Measurements from ENCODE around the gene OR10G4.
"Not testable (repeated sequence)": the region's sequence is repeated elsewhere in the genome, so short reads cannot be mapped to it uniquely, and the experiment has no call there.

OR10G4 gene, protein sequence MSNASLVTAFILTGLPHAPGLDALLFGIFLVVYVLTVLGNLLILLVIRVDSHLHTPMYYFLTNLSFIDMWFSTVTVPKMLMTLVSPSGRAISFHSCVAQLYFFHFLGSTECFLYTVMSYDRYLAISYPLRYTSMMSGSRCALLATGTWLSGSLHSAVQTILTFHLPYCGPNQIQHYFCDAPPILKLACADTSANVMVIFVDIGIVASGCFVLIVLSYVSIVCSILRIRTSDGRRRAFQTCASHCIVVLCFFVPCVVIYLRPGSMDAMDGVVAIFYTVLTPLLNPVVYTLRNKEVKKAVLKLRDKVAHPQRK

DNA sequence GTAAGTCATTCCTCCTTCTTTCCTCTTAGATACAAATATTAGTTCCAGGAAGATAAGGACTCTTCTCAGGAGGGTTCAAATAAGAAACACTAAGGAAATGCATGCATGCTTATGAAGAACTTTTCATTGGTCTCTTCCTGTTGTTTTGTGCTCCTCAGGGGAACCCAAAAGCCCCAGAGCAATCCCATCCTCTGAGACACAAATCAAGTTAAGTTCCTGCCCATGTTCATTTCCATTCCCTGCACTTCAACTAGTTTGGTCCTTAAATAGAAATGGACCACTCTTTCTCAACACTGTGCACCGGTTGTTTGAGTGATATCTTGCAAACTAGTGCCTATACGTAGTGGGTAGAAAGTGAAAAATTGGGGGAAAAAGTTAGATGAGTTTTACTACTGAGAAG is at the start of gene OR10G4:
OR10G4 (plus strand) TSS at position 301 of the 400 bp plus-strand sequence. CDS start 2,578 bp downstream, outside the sequence.
- no peak for DNase-seq

DNA sequence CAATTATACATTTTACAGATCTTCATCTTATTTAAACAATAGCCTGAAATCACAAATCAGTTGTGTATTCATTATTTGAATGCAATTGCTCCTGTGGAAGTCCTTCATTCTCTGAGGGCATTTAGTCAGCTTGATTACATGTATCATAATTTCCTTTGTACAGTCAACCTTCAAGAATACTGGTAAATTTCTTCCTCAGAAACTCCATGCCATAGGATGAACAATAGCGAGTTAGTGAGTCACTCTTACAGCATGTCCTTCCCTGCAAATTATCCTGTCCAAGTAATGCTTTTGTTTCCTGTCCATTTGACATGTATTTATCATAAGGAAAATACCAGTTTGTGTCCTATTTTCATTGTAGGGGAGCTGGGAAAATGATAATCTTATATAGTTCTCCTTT is 39.0 kb upstream of the OR10G4 start:
- DNase-seq: no peak

DNA sequence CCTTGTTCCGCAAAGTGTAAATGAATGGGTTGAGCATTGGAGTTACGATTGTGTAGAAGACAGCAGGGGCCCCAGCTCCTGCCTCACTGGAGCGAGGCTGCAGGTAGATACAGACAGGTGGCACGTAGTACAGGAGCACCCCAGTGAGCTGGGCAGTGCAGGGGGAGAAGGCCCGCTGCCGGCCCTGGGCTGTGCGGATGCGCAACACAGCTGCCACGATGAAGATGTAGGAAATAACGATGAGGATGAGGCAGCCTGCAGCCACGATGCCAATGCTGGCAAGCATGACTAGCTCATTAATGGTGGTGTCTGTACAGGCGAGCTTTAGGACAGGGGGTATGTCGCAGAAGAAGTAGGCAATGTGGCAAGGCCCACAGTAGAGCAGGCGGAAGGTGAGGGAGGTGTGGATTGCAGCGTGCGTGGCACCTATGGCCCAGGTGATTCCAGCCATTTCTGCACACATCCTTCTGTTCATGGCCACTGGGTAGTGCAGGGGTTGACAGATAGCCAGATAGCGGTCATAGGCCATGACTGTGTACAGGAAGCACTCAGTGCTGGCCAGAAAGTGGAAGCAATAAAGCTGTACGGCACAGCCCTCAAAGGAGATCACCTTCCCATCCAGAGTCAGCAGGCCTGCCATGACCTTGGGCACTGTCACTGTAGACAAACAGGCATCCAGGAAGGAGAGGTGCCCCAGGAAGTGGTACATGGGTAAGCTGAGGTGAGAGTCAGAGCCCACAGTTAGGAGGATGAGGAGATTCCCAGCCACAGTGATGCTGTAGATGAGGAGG is 35.8 kb upstream of the OR10G4 start:
- no peak for DNase-seq

DNA sequence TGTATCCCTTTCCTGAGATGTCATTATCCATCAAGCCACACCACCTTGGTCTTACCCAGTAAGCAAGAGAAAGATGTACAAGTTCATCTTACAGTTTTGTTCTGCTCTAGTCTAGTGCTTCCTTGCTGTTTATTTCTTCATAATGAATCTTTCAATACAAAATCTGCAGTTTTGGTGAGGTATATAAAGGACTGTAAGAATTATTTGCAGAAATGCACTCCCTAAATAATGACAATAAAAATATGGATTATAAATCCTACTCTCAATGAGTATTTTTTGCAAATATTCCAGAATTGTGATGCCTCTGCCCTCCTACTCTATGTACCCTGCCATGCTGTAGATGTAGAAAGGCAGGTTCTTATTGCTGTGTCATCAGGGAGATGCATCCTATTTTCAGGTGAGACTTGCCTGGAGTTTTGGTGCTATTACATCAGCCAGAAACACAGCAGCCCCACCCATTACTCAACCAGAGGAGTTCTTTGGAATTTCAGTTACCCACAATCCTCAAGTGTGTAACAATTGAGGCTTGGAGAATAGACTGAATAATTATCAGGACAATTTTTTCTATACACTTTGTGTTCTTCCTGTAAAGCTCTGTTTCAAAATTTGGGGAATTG is 35.0 kb upstream of the OR10G4 start, which contains the start of gene OR10S1:
OR10S1 (minus strand) TSS at position 51 of the 617 bp plus-strand sequence. CDS start 117 bp downstream, outside the sequence.
- DNase-seq: no peak

DNA sequence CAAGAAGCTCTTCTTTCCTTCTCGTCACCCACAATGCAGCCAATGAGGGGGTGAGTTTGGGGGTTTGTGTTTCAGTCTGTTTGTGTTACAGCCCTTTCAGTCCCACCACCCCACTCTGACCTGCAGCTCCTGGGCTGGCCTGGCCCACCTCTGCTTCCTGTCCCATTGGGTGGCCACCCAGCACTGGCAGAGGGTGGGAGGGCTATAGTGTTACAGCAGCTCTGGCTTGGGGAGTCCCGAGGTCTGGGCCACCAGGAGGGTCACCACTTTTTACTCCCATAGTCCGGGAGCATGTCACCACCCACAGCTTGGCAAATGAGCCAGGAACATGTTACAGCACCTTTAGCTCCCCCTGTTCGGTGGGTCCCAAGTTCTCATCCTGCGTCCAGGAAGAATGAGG is 33.5 kb upstream of the OR10G4 start:
- no peak for DNase-seq

DNA sequence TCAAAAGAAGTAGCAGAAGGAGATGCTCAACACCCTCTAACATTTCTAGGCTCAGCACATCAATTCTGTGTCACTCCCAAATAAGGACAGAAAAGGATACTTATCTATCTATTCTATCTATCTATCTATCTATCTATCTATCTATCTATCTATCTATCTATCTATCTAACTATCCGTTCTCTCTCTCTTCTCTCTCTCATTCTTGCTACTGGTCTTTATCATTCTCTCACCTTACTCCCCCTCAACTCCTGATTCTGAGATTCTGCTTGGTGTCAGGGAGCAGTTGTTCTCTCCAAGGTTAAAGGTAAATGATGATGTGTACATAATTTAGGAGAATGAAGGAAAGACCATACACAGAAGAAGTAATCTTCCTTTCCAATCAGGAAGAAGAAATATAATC is 17.7 kb upstream of the OR10G4 start, which contains the start of gene OR10G6:
OR10G6 (minus strand) TSS at position 43 of the 400 bp plus-strand sequence; CDS start at position 43, 0 bp downstream.
- DNase-seq: no peak

DNA sequence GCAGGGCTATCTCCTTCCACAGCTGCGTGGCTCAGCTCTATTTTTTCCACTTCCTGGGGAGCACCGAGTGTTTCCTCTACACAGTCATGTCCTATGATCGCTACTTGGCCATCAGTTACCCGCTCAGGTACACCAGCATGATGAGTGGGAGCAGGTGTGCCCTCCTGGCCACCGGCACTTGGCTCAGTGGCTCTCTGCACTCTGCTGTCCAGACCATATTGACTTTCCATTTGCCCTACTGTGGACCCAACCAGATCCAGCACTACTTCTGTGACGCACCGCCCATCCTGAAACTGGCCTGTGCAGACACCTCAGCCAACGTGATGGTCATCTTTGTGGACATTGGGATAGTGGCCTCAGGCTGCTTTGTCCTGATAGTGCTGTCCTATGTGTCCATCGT is 3.0 kb downstream of the OR10G4 start:
- not testable (repeated sequence) for DNase-seq

DNA sequence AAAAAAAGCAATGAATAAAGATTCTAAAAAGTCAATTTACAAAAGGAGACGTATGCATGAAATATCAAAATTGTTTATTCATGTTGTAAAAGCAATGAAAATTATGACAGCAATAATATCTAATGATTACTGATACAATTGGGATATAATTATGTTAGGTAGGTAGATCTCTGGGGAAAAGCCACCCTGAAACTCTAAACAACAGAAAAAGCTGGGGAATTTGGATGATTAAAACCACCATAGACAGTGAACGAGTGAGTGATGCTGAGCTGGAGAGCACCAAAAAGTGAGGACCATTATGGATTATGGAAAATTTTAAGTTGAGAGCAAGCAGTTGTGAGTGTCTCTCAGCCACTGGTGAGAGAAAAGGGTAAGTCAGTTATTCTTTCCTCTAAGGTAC is 13.7 kb downstream of the OR10G4 start, which contains the start of gene OR10G8:
OR10G8 (plus strand) TSS at position 301 of the 400 bp plus-strand sequence. CDS start 2,825 bp downstream, outside the sequence.
- DNase-seq: no peak

DNA sequence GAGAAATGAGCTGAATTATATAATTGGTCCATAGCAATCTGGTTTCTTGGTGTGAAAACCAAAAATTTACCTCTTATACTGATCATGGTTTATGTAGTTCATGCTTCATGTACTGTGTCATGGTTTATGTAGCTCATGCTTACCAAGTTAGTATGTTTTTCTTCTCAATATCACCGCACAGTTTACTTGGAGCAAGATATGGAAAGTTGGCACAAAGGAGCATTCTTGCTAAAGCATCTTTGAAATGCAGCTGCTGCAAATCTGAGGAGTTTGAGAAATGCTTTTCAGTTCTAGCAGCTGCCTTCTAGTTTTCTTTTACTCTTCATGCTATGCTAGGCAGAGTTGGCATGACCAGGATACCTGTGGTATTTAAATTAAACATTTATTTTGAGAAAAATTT is 23.9 kb downstream of the OR10G4 start:
- no peak for DNase-seq

DNA sequence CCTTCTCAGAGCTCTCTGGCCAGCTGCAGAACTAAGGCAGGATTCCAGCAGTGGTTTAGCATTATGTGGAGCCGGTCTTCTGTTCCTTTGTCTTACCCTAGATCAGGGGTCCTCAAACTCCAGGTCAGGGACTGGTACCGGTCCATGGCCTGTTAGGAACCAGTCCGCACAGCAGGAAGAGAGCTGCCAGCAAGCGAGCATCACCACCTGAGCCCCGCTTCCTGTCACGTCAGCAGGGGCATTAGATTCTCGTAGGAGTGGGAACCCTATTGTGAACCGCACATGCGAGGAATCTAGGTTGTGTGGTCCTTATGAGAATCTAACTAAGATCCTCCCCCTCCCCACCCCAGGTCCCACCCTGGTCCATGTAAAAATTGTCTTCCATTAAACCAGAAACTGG is 26.8 kb downstream of the OR10G4 start:
- DNase-seq: no peak

DNA sequence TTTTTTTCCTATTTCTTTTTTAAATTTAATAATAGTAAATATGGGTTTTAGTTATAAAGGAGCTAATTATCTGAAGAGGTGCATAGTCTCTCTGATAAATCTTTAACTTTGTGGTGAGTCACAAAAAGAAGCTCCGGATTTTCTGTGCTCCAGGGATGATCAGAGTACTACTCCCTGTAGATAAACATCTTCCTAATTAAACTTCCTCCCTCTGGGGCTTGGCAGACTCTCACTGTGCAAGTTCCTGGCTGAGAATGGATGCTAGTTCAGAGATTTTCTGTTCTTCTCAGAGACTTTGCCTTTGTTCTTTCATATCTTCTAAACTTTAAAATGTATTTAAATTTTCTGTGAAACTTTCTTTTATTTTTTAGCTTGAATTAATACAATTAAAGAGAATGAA is 28.5 kb downstream of the OR10G4 start, which contains the start of gene OR10G7:
OR10G7 (minus strand) TSS at position 72 of the 400 bp plus-strand sequence. CDS start 2,324 bp downstream, outside the sequence.
- no peak for DNase-seq

DNA sequence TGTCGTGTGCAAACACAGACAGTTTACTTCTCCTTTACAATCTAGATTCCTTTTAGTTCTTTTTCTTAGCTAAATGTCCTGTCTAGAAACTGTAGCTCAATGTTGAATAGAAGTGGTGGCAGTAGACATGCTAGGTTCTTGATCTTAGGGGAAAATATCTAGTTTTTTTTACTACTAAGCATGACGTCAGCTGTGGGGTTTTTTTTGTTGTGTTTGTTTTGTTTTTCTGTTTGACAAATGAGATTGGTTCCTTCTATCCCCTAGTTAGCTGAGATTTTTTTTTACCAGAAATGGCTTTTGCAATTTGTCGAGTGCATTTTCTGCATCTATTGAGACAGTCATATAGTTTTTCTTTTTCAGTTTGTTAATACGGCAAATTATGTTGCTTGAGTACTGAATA is 30.6 kb downstream of the OR10G4 start:
- no peak for DNase-seq

DNA sequence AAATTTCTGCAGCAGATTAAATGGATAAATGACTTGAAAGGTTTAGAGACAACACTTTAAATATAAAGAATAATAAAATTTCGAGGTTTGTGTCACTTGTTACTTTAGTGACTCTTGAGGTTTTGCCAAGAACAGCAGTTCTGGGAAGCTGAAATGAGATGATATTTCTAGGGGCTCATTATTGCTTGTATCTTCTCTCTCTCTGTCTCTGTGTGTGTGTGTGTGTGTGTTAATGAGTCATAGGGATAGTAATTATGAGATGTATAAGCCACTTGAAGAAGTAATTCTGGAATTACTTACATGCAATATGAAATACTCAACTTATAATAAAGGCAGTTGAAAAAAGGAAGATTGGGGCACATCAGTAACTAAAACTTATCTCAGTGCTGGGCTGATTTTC is 38.0 kb downstream of the OR10G4 start:
- no peak for DNase-seq

DNA sequence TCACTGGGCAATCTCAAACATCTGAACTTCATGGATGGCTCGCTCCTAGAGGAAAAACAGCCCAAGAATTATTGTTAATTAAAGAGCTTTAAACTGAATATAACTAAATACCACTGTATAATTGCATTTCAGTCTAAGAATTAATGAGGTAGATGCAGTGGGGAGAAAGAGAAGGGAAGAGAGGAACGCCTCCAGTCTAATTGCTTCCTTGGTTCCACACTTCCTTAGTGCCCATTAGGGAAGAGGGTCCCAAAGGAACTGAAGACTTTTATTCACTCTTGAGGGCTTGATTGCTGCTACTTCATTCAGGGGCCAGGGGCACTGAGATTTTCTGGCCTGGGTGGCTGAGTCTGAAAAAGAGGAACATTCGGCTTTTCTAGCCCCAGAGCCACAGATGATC is 40.2 kb downstream of the OR10G4 start:
- DNase-seq: no peak
